Myocyte (in vitro differentiated cells): ENCODE results near the gene CTPS1. TPM values are rescaled to one million over a fixed set of nuclear protein-coding genes. Genes with fewer than 3 reads are reported as not detected.

Experiments
- total RNA-seq: library from RNA; depleted of rRNA; stranded (reverse); fragments of >200 nt; gene quantifications from 2 replicates; pipeline ENCODE4 v1.2.3, GENCODE V29; 2014

Gene CTPS1
- total RNA-seq, 1 donor from 2014 or later, result 19.8 TPM

Other genes starting within 250 kb of the CTPS1 start
- 79.4 and 152 TPM in 2 replicates for gene KCNQ4, start 195.9 kb upstream of the CTPS1 start, total RNA-seq
- gene CITED4, start 117.3 kb upstream of the CTPS1 start, total RNA-seq, result 4.9 and 5.0 TPM in 2 replicates
- gene SLFNL1, start 42.0 kb downstream of the CTPS1 start, total RNA-seq, result 0.05 and 0.27 TPM in 2 replicates